ENCODE measurements around the gene NEU3. TPM values are rescaled to one million over a fixed set of nuclear protein-coding genes. Genes with fewer than 3 reads are reported as not detected.
A peak's percentile ranks its signal among the peaks of the same experiment; 100 is the strongest.

NEU3 gene
- total RNA-seq, 1 experiment from 2014 or later, result 12.5 TPM

DNA sequence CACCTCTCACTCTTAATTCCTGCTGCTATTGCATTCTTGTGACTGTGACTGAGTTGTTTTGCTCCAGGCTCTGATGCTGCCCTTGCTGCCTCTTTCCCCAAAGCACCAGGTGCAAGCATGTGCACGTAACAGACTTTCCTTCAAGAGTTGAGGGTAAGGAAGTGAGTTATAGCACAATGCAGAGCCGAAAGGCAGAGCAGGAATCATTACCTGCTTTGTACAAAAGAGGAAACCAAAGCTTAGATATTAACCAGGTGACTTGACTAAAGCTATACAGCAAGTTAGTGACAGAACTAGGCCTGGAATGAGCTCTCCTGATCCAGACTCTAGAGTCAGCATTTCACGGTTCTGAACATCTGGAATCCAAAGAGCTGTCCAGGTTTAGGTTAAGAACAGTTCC, 33.6 kb downstream of the NEU3 start (continued):
- no peak for TF ChIP-seq REST (IDR thresholded peaks at IDR 0.05; ENCODE audit: low read depth)

GRCh38 chr11:75022759-75023396, 34.1 kb downstream of the NEU3 start:
- H2AFZ ChIP-seq (ENCODE audit: low read depth, low read length, poor library complexity, severe bottlenecking), result no peak overlapping the region
- peak; percentile 95 to 98 (median 98) for TF ChIP-seq CTCF (IDR thresholded peaks at IDR 0.05 in 2 of 3, conservative IDR thresholded peaks at IDR 0.05 in 1 of 3; ENCODE audit: borderline replicate concordance in 1 of 3, insufficient read depth in 1 of 3, low read depth in 2 of 3, low read length in 2 of 3)
- TF ChIP-seq SRF (IDR thresholded peaks at IDR 0.05; ENCODE audit: low read depth), result no peak
- TF ChIP-seq RAD21 (IDR thresholded peaks at IDR 0.05; ENCODE audit: low read depth), result peak; percentile 95
- TF ChIP-seq, protein P1, sequence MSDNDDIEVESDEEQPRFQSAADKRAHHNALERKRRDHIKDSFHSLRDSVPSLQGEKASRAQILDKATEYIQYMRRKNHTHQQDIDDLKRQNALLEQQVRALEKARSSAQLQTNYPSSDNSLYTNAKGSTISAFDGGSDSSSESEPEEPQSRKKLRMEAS (IDR thresholded peaks at IDR 0.05), result no peak
- peak; percentile 21 for TF ChIP-seq YY1 (IDR thresholded peaks at IDR 0.05; ENCODE audit: extremely low read depth, insufficient replicate concordance, low read depth, low read length)
- ChIA-PET POLR2A (interaction anchor here (1.4 kb wide), 1 partner anchor 226 kb away, joined by 4 read pairs; no protein-coding TSS in a partner anchor), RAD21 (ENCODE audit: low non-redundant PET in 1 of 2, low total read pairs in 2 of 2, uncharacterized antibody in 2 of 2, unreplicated experiment in 2 of 2) (interaction anchor here (0.6 to 3.5 kb wide), 9 partner anchors 13 to 226 kb away, joined by 3 to 19 read pairs (median 5); no protein-coding TSS in a partner anchor), CTCF (interaction anchor here (0.6 to 5.6 kb wide), 21 partner anchors 9 to 393 kb away, joined by 3 to 79 read pairs (median 5); partner anchors contain the start of gene NEU3)
- no peaks in the 10 kb centered on the region for H4K20me1 ChIP-seq (ENCODE audit: insufficient read depth)
- no peaks in the 10 kb centered on the region for H3K36me3 ChIP-seq (ENCODE audit: control insufficient read depth in 1 of 2, insufficient read depth in 2 of 2, low read length in 2 of 2)
- ATAC-seq (peak; percentile 99), DNase-seq (ENCODE audit: low read depth, low spot score) (peak; percentile 60)
- H3K9me2 ChIP-seq (ENCODE audit: insufficient read depth), result no peaks in the 10 kb centered on the region
- H3K4me2 ChIP-seq (ENCODE audit: low read length), result no peak overlapping the region
- no TSS peak for BruUV-seq (replicated peaks)
- no peaks in the 10 kb centered on the region for H3K4me1 ChIP-seq (ENCODE audit: control insufficient read depth in 1 of 2, insufficient read depth in 2 of 2, low read length in 2 of 2)
- H3K9ac ChIP-seq (ENCODE audit: low read length), result no peak overlapping the region
- intact Hi-C loops (cut with micrococcal nuclease), result loop anchor here (1.0 to 2.0 kb wide), 4 partner anchors 118 to 225 kb away; no protein-coding TSS in a partner anchor
- H3K4me3 ChIP-seq (replicated peaks in 1 of 2; ENCODE audit: low read depth in 1 of 2, low read length in 2 of 2), result no peak overlapping the region
- H3K27me3 ChIP-seq (ENCODE audit: insufficient read depth, low read length), result no peaks in the 10 kb centered on the region
- H3K79me2 ChIP-seq (ENCODE audit: insufficient read depth, low read length), result no peaks in the 10 kb centered on the region
- H3K27ac ChIP-seq (ENCODE audit: low read depth, low read length), result no peak overlapping the region
- no peaks in the 10 kb centered on the region for H3K9me3 ChIP-seq (ENCODE audit: control insufficient read depth in 1 of 2, insufficient read depth in 1 of 2, low read depth in 1 of 2, low read length in 2 of 2)
